Liver (tissue), 5 donors: ENCODE results near the gene TAF11L7. TPM values are rescaled to one million over a fixed set of nuclear protein-coding genes. Genes with fewer than 3 reads are reported as not detected.

Source experiments
- polyA plus RNA-seq, 2 donors: library from polyadenylated mRNA; stranded (reverse) in 1 of 2; unstranded in 1 of 2; fragments of 200-250 nt in 1 of 2; fragments of >200 nt in 1 of 2; fragmentation: Nextera tagmentation in 1 of 2; extraction: Ambion mirVana in 1 of 2; gene quantifications; one replicate each; pipeline versions ENCODE4 v1.2.1 to v1.2.3, GENCODE V29; 2013 to 2015
- small RNA-seq: library from RNA; depleted of rRNA; stranded (forward); fragments of <200 nt; gene quantifications from one replicate; pipeline ENCODE3, GENCODE V24; 2014
- total RNA-seq, 2 donors: library from RNA; depleted of rRNA; stranded (reverse); fragments of >200 nt; gene quantifications; one replicate each; pipeline ENCODE4 v1.2.3, GENCODE V29; 2014
- donor health status: healthy.
- donor health status: healthy.
- donor health status: healthy.

Gene TAF11L7
- total and polyA plus RNA-seq, 4 donors = not detected

Small RNA genes within 50 kb of the gene (small RNA-seq; reads per million reads assigned to genes)
- gene AC233724.3 (not detected), gene AC233724.6 (not detected), gene AC233724.7 (not detected)

Other genes with a start within 250 kb of the TAF11L7 start
- gene TAF11L2, start 87.5 kb downstream of the TAF11L7 start, total RNA-seq = not detected
- gene TAF11L2, start 87.5 kb downstream of the TAF11L7 start, polyA plus RNA-seq = not detected
- not detected for gene TAF11L3, start 67.4 kb downstream of the TAF11L7 start, total RNA-seq
- not detected for gene TAF11L3, start 67.4 kb downstream of the TAF11L7 start, polyA plus RNA-seq
- gene TAF11L4, start 64.0 kb downstream of the TAF11L7 start, total RNA-seq = not detected
- gene TAF11L4, start 64.0 kb downstream of the TAF11L7 start, polyA plus RNA-seq = not detected
- not detected for gene TAF11L5, start 60.5 kb downstream of the TAF11L7 start, total RNA-seq
- not detected for gene TAF11L5, start 60.5 kb downstream of the TAF11L7 start, polyA plus RNA-seq
- not detected for gene TAF11L6, start 57.1 kb downstream of the TAF11L7 start, total RNA-seq
- not detected for gene TAF11L6, start 57.1 kb downstream of the TAF11L7 start, polyA plus RNA-seq
- not detected for gene TAF11L8, start 5.2 kb upstream of the TAF11L7 start, total RNA-seq
- gene TAF11L8, start 5.2 kb upstream of the TAF11L7 start, polyA plus RNA-seq = not detected
- not detected for gene TAF11L9, start 8.6 kb upstream of the TAF11L7 start, total RNA-seq
- not detected for gene TAF11L9, start 8.6 kb upstream of the TAF11L7 start, polyA plus RNA-seq
- gene TAF11L10, start 12.1 kb upstream of the TAF11L7 start, total RNA-seq = not detected
- gene TAF11L10, start 12.1 kb upstream of the TAF11L7 start, polyA plus RNA-seq = not detected
- gene TAF11L11, start 18.4 kb upstream of the TAF11L7 start, total RNA-seq = not detected
- not detected for gene TAF11L11, start 18.4 kb upstream of the TAF11L7 start, polyA plus RNA-seq
- gene TAF11L12, start 24.6 kb upstream of the TAF11L7 start, total RNA-seq = not detected
- not detected for gene TAF11L12, start 24.6 kb upstream of the TAF11L7 start, polyA plus RNA-seq
- gene TAF11L13, start 46.3 kb upstream of the TAF11L7 start, total RNA-seq = not detected
- gene TAF11L13, start 46.3 kb upstream of the TAF11L7 start, polyA plus RNA-seq = not detected
- gene TAF11L14, start 48.7 kb upstream of the TAF11L7 start, total RNA-seq = not detected
- not detected for gene TAF11L14, start 48.7 kb upstream of the TAF11L7 start, polyA plus RNA-seq